Measurements from ENCODE around the gene ZRANB3.

GRCh38 chr2:135174049-135174809 is 356.8 kb downstream of the ZRANB3 start:
- no peak for TF ChIP-seq CTCF (IDR thresholded peaks at IDR 0.05)
- no peak for TF ChIP-seq POLR2A (IDR thresholded peaks at IDR 0.05)
